RPMI7951 (cell line): ENCODE data around the gene TMEM150C. TPM values are rescaled to one million over a fixed set of nuclear protein-coding genes. Genes with fewer than 3 reads are reported as not detected.
"Not testable (repeated sequence)": the region's sequence is repeated elsewhere in the genome, so short reads cannot be mapped to it uniquely, and the experiment has no call there.

ENCODE experiments used
- DNase-seq: peaks from one replicate; pipeline ENCODE4 v3.0.0-alpha.2; 2012; ENCODE audit warnings: low read depth
- total RNA-seq: library from RNA; depleted of rRNA; stranded (reverse); fragments of >200 nt; shearing (Covaris generic); gene quantifications from 2 replicates; pipeline ENCODE4 v1.2.3, GENCODE V29; 2014

Gene TMEM150C
- total RNA-seq, 1 experiment from 2014 or later, result 0.12 TPM

GRCh38 chr4:82569076-82569475, 7.3 kb upstream of the TMEM150C start:
- DNase-seq, result no peak

- no peak for DNase-seq
These were observed 5.7 kb upstream of the TMEM150C start for GRCh38 chr4:82567444-82567843.

- DNase-seq, result no peak
These were observed 721 bp upstream of the TMEM150C start for GRCh38 chr4:82562564-82562854.

- no peak for DNase-seq
These were observed 669 bp downstream of the TMEM150C start for GRCh38 chr4:82560853-82561785.

- DNase-seq, result no peak
These were observed 2.1 kb downstream of the TMEM150C start for GRCh38 chr4:82559735-82560120.

GRCh38 chr4:82559090-82559734, 2.6 kb downstream of the TMEM150C start:
- DNase-seq, result not testable (repeated sequence)

- peak; percentile 6 for DNase-seq
These were observed 6.5 kb downstream of the TMEM150C start for GRCh38 chr4:82555276-82555675.

GRCh38 chr4:82553020-82553419, 8.8 kb downstream of the TMEM150C start:
- DNase-seq, result no peak

- DNase-seq, result no peak
These were observed 10.1 kb downstream of the TMEM150C start for GRCh38 chr4:82551734-82552133.

GRCh38 chr4:82547850-82548249, 13.9 kb downstream of the TMEM150C start:
- DNase-seq, result not testable (repeated sequence)

- DNase-seq, result no peak
These were observed 18.7 kb downstream of the TMEM150C start for GRCh38 chr4:82543131-82543530.

GRCh38 chr4:82542642-82543041, 19.1 kb downstream of the TMEM150C start:
- no peak for DNase-seq

- DNase-seq, result no peak
These were observed 32.5 kb downstream of the TMEM150C start for GRCh38 chr4:82529322-82529721.

- no peak for DNase-seq
These were observed 32.9 kb downstream of the TMEM150C start for GRCh38 chr4:82528868-82529267.

- no peak for DNase-seq
These were observed 33.7 kb downstream of the TMEM150C start for GRCh38 chr4:82528074-82528473.

- no peak for DNase-seq
These were observed 36.4 kb downstream of the TMEM150C start for GRCh38 chr4:82525307-82525911.

GRCh38 chr4:82524570-82525152, 37.1 kb downstream of the TMEM150C start:
- DNase-seq, result no peak

GRCh38 chr4:82523179-82523578, 38.6 kb downstream of the TMEM150C start:
- DNase-seq, result no peak

GRCh38 chr4:82522472-82522871, 39.3 kb downstream of the TMEM150C start:
- no peak for DNase-seq

- no peak for DNase-seq
These were observed 40.5 kb downstream of the TMEM150C start for GRCh38 chr4:82521283-82521682.

GRCh38 chr4:82519776-82520175, 42.0 kb downstream of the TMEM150C start:
- peak; percentile 4 for DNase-seq

- no peak for DNase-seq
These were observed 42.7 kb downstream of the TMEM150C start for GRCh38 chr4:82519072-82519471.
